Skeletal muscle satellite cell (primary cell): ENCODE data around the gene AP1AR.
"Not testable (repeated sequence)": the region's sequence is repeated elsewhere in the genome, so short reads cannot be mapped to it uniquely, and the experiment has no call there.

Experiments
- H3K27me3 ChIP-seq: 2 replicates; pipeline ENCODE4 v1.7.0; 2013; ENCODE audit warnings: low read length; ENCODE audit not compliant: control insufficient read depth, insufficient read depth
- H3K36me3 ChIP-seq: 2 replicates; pipeline ENCODE4 v1.7.0; 2013; ENCODE audit warnings: mild to moderate bottlenecking, control low read depth, low read length; ENCODE audit not compliant: insufficient read depth
- H3K4me1 ChIP-seq: 2 replicates; pipeline ENCODE4 v1.7.0; 2013; ENCODE audit warnings: low read length; ENCODE audit not compliant: control insufficient read depth, insufficient read depth
- H3K4me2 ChIP-seq: 2 replicates; pipeline ENCODE4 v1.7.0; 2013; ENCODE audit warnings: mild to moderate bottlenecking, low read length
- H3K4me3 ChIP-seq: 2 replicates; pipeline ENCODE4 v1.7.0; 2013; ENCODE audit warnings: low read length
- H3K9ac ChIP-seq: 2 replicates; pipeline ENCODE4 v1.7.0; 2013; ENCODE audit warnings: mild to moderate bottlenecking, low read depth, low read length, moderate library complexity
- H3K9me3 ChIP-seq: replicated peaks from 2 replicates; pipeline ENCODE4 v1.7.0; 2013; ENCODE audit warnings: mild to moderate bottlenecking, control low read depth, low read length

The AP1AR gene

DNA sequence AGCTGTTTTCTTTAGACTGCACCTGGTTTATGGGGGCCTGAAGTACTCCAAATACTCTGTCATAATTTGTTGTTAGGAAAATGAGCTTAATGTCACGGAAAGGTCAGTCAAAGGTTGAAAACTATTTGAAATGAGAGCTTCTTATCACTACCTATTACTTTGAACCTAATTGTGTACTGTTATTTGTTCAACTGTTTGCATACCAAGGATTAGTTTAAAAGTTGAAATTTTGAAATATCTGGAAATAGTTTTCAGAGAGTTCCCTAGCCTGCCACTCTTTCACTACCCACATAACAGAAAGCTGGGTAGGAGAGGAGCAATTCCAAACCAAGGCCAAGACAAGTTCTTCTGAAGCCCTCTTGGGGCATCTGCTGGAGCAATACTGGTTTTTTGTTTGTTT lies 28.0 kb upstream of the AP1AR start:
- H3K9me3 ChIP-seq: no peaks in the 10 kb centered on the region
- no peak overlapping the region for H3K4me3 ChIP-seq
- no peak overlapping the region for H3K9ac ChIP-seq
- no peaks in the 10 kb centered on the region for H3K36me3 ChIP-seq
- H3K27me3 ChIP-seq: no peaks in the 10 kb centered on the region
- no peak overlapping the region for H3K4me2 ChIP-seq
- no peaks in the 10 kb centered on the region for H3K4me1 ChIP-seq

DNA sequence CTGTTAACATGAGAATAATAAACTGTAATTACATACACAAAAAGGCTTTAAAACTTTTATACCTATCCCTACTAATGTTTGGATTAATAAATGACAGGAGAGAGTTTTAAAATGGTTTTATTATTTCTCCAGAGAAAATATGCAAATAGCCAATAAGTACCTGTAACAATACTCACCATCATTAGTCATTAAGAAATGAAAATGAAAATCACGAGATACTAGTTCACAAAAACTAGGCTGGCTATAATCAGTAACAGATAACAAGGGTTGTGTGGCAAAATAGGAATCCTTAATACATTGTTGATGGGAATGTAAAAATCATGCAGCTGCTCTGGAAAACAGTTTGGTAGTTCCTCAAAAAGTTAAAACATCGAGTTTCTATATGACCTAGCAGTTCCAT lies 25.2 kb upstream of the AP1AR start:
- H3K4me2 ChIP-seq: no peak overlapping the region
- no peak overlapping the region for H3K4me3 ChIP-seq
- no peaks in the 10 kb centered on the region for H3K4me1 ChIP-seq
- H3K36me3 ChIP-seq: no peaks in the 10 kb centered on the region
- H3K9me3 ChIP-seq: no peaks in the 10 kb centered on the region
- no peaks in the 10 kb centered on the region for H3K27me3 ChIP-seq
- no peak overlapping the region for H3K9ac ChIP-seq

DNA sequence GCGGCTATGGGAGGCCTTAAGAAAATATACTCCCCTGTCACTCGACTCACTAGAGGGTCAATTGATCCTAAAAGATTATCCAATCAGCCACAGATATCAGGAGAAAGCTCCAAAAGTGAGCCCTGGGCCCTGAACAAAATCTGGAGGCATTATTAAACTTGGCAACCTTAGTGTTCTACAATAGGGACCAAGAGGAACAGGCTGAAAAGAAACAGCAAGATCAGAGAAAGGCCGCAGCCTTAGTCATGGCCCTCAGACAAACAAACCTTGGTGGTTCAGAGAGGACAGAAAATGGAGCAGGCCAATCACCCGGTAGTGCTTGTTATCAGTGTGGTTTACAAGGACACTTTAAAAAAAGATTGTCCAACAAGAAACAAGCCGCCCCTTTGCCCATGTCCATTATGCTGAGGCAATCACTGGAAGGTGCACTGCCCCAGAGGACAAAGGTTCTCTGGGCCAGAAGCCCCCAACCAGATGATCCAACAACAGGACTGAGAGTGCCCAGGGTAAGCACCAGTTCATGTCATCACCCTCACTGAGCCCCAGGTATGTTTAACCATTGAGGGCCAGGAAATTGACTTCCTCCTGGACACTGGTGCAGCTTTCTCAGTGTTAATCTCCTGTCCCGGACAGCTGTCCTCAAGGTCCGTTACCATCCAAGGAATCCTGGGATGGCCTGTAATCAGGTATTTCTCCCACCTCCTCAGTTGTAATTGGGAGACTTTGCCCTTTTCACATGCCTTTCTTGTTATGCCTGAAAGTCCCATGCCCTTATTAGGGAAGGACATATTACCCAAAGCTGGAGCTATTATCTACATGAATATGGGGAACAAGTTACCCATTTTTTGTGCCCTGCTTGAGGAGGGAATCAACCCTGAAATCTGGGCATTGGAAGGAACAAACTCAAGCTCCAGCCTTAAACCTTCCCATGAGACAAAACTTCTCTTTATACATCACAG lies 23.2 kb upstream of the AP1AR start:
- not testable (repeated sequence) for H3K9ac ChIP-seq, H3K4me1 ChIP-seq, H3K9me3 ChIP-seq, H3K4me3 ChIP-seq, H3K4me2 ChIP-seq, H3K36me3 ChIP-seq, H3K27me3 ChIP-seq

DNA sequence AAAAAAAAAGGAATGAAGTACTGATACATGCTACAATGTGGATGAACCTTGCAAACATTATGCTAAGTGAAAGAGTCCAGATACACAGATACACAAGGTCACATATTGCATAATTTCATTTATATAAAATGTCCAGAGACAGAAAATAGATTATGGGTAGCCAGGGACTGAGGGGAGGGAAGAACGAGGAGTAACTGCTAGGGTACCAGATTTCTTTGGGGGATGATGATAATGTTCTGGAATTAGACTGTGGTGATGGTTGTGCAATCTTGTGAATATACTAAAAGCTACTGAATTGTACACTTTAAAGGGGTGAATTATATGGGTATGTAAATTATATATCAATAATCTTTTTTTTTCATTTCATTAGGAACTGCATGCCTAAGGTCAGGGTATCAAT lies 20.8 kb upstream of the AP1AR start:
- no peaks in the 10 kb centered on the region for H3K9me3 ChIP-seq

DNA sequence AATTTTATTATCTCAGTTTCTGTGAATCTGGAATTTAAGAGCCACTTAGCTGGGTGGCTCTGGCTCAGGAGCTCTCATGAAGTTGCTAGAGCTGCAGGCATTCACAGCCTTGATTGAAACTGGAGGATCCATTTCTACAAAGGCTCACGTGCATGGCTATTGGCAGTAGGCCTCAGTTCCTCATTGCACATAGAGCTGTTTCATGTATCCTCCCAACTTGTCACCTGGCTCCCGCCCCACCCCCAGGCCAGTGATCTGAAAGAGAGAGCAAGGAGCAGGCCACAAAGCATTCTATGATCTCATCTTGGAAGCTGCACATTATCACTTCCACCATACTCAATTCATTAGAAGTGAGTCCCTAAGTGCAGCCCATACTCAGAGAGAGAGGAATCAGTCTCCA lies 18.5 kb upstream of the AP1AR start:
- no peaks in the 10 kb centered on the region for H3K9me3 ChIP-seq
- H3K9ac ChIP-seq: no peak overlapping the region
- peaks cover 15% of the 10 kb centered on the region for H3K4me1 ChIP-seq
- no peak overlapping the region for H3K4me3 ChIP-seq
- H3K4me2 ChIP-seq: no peak overlapping the region
- no peaks in the 10 kb centered on the region for H3K27me3 ChIP-seq
- no peaks in the 10 kb centered on the region for H3K36me3 ChIP-seq

More for the DNA sequence above, 20.8 kb upstream of the AP1AR start:
- Histone ChIP-seq H3K9ac (no peak overlapping the region), H3K4me1 (peaks cover 15% of the 10 kb centered on the region), H3K36me3 (no peaks in the 10 kb centered on the region), H3K4me2 (no peak overlapping the region), H3K27me3 (no peaks in the 10 kb centered on the region), H3K4me3 (no peak overlapping the region)

DNA sequence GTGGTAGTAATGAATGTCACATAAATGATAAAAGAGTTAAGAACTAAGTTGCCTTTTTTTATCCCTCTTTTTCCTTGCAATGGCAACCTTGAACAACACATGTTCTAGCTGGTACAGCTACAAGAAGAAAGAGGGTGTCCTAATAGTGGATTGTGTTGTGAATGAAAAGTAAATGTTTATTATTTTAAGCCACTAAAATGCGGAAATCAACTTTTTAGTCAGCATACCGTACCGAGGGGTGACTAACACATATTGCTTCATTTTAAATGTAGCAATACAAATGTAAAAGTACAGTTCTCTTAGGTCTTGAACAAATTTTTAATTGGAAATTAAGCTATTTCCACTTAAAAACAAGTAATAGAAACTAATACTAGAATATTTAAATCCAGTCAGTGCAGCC lies 17.7 kb upstream of the AP1AR start:
- no peak overlapping the region for H3K4me3 ChIP-seq
- H3K9ac ChIP-seq: peak overlapping the region; percentile 42
- H3K36me3 ChIP-seq: no peaks in the 10 kb centered on the region
- peak overlapping the region; percentile 59 for H3K4me2 ChIP-seq
- H3K27me3 ChIP-seq: no peaks in the 10 kb centered on the region
- H3K9me3 ChIP-seq: no peaks in the 10 kb centered on the region
- H3K4me1 ChIP-seq: peaks cover 15% of the 10 kb centered on the region

DNA sequence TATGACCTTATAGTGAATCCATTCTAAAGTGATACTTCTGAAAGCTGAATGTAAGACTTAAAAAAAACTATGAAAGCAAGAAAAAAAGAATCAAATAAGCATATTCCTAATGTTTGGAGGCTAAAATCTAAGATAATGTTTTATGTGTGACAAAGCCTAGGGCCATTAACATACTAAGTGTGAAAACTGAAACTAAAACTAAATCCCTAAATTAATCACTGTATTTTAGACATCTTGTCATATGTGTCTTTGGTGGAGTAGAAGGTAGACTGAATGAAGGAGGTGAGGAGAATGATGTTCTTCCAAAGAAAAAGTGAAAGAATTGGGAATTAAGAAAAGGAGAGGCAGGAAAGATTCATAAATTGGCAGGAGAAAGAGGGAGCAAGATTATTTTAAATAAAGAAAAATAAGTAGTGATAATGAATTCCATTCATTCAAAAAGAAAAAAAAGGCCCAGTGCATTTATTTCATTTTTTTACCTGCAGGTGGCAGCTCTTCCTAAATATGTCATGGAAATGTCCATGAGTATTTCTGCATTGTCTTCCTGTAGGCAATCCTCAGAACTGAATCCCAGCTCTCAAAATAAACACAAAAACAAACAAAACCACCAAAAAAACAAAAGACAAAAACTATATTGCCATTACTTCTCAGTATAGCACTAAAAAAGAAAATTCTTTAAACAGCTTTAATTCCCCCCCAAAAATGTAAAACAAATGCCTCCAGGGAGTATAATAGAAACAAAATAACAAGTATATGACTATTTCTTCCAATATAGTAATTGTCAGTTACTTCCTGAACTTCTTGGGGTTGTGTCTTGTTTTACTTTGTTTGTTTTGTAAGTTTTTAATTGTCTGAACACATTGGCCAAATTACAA lies 17.0 kb upstream of the AP1AR start:
- Histone ChIP-seq H3K36me3 (no peaks in the 10 kb centered on the region), H3K9me3 (no peaks in the 10 kb centered on the region), H3K9ac (peak overlapping the region; percentile 42), H3K27me3 (no peaks in the 10 kb centered on the region), H3K4me3 (no peak overlapping the region), H3K4me1 (peaks cover 15% of the 10 kb centered on the region), H3K4me2 (peak overlapping the region; percentile 59)

DNA sequence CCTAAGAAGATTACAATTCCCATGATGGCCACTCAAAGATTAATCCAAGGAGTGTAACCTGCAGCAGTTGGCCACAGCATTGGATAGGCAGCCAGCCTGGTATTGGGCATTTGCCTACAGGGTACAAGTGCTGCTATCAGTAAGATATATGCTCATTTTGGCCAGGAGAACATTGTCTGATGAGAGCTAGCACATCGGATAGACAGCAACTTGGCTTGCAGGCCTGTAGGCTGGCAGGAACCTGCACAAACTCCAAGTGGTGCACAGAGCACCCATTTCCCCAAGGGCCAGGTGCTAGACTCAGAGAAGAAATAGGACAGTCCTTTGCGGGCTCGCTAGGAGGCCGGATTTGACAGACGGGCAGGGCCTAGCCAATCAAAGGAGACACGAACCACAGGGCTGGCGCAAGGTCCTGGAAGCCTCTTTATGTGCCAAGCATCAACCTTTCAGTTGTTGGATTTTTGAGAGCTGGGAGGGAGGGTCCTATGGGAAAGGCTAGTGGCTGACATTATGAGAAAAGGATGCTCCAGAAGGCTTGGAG lies 11.7 kb upstream of the AP1AR start:
- Histone ChIP-seq H3K27me3 (no peaks in the 10 kb centered on the region), H3K9ac (no peak overlapping the region), H3K9me3 (no peaks in the 10 kb centered on the region), H3K4me3 (no peak overlapping the region), H3K4me2 (no peak overlapping the region), H3K4me1 (no peaks in the 10 kb centered on the region), H3K36me3 (no peaks in the 10 kb centered on the region)

DNA sequence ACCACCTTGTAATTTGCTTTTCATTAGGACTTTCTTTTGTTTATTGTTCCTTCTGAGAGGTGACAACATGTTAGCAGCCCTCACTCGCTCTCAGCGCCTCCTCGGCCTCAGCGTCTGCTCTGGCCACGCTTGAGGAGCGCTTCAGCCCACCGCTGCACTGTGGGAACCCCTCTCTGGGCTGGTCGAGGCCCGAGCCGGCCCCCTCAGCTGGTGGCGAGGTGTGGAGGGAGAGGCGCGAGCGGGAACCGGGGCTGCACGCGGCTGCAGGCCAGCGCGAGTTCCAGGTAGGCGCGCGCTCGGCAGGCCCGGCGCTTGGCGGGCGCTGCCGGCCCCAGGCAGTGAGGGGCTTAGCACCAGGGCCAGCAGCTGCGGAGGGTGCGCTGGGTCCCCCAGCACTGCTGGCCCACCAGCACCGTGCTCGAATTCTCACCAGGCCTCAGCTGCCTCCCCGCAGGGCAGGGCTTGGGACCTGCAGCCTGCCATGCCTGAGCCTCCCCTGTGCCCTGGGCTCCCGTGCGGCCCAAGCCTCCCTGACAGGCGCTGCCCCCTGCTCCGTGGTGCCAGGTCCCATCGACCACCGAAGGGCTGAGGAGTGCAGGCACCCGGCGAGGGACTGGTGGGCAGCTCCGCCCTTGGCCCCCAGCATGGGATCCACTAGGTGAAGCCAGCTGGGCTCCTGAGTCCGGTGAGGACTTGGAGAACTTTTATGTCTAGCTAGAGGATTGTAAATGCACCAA lies 9.2 kb upstream of the AP1AR start:
- Histone ChIP-seq H3K4me1 (no peaks in the 10 kb centered on the region), H3K4me2 (no peak overlapping the region), H3K36me3 (no peaks in the 10 kb centered on the region), H3K4me3 (no peak overlapping the region), H3K9me3 (no peaks in the 10 kb centered on the region), H3K9ac (no peak overlapping the region), H3K27me3 (no peaks in the 10 kb centered on the region)

DNA sequence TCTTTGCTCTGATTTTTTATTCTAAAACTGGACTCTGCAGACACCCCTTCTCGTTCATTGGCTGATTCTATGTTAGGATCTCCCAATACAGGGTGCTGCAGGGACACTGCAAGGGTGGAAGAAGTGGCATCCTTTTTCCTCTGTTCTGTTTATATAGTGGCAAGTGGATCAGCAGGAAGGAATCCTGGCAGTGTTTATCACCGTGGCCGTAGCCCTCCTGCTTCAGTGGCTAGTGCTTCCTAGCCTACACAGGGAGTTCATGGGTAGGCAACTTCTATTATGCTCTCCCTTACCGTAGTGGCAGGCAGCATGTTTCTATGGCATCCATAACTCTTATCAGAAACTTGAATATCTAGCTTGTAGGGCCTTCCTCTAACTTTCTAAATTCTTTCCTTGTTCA lies 6.4 kb upstream of the AP1AR start:
- H3K27me3 ChIP-seq: no peaks in the 10 kb centered on the region
- H3K4me1 ChIP-seq: peaks cover 3% of the 10 kb centered on the region
- H3K9me3 ChIP-seq: no peaks in the 10 kb centered on the region
- no peak overlapping the region for H3K4me3 ChIP-seq
- H3K36me3 ChIP-seq: no peaks in the 10 kb centered on the region
- H3K4me2 ChIP-seq: no peak overlapping the region
- no peak overlapping the region for H3K9ac ChIP-seq
